ENCODE measurements around the gene GSE1. TPM values are rescaled to one million over a fixed set of nuclear protein-coding genes. Genes with fewer than 3 reads are reported as not detected.

Gene GSE1
- total RNA-seq, 1 experiment from 2014 or later, result 10.1 TPM

DNA sequence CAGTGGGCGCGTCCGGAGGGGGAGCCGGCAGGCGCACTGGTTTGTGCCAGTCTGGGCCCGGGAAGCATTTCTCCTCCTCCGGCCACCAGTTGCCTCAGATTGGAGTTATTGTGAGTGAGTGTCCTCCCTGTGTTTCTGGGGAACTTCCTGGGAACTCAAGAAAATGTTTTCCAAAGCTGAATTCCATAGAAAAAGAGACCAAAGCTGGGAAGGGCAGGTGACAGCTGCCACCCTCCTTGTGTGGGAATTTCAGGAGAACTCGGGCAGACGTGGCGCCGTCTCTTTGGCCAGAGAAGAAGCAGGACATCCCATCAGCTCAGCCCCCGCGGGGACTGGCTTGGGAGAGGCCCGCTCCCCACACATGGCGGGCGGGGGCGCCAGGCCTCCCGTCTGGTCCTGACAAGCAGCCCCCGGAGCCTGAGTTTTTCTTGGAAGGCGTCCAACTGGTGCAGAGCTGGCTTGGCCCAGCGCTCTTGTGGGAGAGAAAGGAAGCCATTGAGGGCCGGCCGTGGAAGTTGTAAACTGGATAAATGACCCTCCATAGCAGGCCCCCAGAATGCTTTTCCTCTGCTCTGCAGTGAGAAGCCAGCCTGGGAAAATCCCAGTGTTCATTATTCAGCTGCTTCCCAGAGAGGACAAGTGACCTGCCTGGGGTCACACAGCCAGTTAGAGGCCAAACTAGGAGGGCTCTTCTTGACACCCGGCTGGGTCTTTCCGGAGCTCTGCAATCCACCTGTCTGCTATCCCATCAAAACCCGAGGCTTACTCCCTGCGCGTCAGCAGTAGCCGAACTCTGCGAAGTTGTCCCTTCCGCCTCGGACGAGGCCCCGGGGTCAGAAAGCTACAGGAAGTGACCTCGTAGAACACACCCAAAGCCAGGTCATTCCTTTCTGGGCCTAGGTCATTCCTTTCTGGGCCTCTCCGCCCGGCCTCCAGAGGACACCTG lies 39.2 kb upstream of the GSE1 start:
- no peak for DNase-seq (ENCODE audit: low read depth)

DNA sequence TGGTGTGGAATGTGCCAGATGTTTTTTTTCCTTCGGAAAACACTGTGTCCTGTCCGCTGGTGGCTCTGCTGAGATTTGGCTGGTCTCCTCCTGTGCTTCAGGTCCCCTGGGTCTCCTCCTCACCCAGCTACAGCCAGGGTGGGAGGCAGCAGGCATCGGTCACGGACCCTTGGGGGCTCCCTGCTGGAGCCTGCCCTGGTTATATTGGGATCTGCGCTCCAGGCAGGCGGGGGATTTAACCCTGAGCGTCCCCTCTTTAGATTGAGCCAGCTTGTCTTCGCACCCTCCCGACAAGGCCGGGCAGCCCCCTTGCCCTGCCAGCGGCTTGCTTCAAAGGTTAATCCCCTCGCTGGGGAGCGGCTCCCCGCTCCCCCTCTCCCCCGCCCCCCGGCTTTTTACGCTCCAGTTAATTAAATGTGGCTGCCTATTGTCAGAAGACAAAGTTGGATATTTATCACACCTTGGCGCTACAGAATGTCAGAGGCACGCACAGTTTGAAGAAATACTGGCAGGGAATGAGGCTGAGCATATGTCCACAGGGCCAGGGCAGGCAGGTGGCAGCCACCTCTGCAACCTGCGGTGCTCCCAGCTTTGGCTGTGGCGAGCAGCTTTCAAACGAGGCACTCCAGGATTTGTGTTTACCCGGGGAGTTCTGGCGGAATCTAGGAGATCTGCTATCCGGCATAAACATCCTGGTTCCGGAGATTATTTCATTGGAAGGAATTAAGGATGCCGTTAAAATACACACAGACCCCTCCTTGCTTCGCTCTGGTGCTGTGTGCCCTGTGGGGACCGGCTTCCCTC lies 38.2 kb upstream of the GSE1 start:
- DNase-seq (ENCODE audit: low read depth), result no peak

DNA sequence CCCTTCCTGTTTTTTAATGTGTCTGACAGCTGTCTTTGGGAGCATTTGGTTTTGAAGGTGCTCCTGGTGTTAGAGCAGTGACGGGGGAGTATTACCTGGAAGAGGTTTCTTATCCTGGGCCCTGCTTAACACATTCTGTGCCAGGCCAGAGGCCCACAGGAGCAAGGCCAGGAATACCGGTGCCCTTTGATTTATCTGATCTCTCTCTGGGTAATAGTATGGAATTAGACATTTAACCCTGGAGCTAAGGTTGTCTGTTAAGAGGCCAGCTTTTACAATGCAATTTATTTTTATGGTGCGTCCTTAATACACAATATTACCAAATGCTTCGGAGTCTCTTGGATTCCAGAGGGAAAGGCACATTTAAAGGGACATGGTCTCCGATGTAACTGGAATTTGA lies 37.2 kb upstream of the GSE1 start:
- DNase-seq (ENCODE audit: low read depth), result no peak

DNA sequence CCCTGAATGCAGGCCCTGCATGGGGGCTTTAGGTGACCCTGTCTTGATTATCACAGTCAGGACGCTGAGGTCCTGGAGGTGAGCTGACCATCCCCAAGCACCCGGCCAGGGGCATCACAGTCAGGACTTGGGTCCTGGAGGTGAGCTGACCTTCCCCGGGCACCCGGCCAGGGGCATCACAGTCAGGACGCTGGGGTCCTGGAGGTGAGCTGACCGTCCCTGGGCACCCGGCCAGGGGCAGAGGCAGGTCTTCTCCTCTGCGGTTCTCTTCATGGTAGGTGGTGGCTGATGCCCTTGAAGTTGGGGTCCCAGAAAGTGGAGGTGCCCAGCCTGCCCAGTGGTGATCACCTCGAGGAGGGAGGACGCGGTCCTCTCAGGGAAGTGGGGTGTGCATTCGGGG lies 36.2 kb upstream of the GSE1 start:
- DNase-seq (ENCODE audit: low read depth), result no peak

DNA sequence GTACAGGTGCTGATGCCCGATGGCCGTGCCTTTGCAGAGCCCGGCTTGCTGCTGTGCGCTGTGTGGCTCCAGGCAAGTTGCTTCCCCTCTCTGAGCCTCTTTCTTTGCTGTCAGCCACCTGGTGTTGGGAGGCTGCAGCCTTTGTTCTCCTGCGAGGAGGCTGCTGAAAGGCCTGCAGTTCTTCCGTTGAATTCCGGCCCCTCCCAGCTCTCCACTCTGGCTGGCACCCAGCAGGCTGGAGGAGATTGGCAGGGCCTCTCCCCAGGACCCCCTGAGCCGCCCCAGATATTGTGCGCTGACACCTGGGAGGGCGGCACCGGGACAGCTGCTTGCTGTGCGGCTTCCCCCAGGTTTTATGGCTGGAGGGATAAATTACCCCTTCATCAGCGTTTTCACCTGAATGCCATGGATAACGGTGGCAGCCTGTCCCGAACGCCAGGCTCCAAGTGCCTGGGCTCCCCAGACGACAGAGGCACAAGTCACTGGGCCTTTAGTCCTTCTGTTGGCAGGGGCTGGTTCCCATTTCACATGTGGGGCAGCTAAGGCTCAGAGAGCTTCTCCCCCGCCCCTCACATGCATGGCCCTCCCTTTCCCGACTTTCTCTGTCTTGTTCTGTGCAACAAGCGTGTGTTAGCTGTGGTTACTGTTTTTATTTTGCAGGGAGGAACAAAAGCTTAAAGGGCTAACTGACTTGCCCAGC lies 35.1 kb upstream of the GSE1 start:
- no peak for DNase-seq (ENCODE audit: low read depth)

DNA sequence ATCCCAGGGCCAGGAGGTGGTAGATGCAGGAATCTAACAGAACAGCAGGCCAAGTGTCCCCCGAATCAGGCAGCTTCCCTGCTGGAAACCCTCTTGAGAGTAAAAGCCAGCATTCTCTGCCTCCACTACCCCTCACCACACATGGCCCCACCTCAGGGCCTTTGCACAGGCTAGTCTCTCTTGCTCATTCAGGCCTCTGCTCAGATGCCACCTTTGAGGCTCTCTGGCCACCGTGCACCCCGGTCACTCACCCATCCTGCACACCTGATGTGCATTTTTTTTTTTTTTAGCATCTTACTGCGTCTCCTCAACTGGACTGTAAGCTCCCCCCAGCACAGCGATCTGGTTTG lies 34.5 kb upstream of the GSE1 start:
- DNase-seq (ENCODE audit: low read depth), result no peak

DNA sequence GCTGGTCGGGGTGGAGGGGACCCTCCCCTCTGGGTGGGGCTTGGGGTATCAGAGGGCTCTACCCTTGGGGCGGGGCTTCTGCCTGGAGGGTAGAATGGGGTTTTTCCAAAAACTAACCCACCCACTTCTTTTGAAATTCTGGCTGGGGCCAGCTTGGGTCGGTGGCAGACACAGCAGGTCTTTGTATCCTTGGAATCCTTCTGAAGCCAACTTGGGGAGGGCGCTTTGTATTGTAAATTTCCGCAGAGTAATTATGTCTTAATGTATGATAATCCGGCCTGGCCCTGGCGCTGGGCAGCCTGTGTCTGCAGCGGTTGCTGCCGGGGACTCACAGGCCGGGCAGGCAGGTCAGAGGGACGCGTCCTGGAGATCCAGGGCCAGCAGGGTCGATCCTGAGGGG lies 33.9 kb upstream of the GSE1 start:
- no peak for DNase-seq (ENCODE audit: low read depth)

DNA sequence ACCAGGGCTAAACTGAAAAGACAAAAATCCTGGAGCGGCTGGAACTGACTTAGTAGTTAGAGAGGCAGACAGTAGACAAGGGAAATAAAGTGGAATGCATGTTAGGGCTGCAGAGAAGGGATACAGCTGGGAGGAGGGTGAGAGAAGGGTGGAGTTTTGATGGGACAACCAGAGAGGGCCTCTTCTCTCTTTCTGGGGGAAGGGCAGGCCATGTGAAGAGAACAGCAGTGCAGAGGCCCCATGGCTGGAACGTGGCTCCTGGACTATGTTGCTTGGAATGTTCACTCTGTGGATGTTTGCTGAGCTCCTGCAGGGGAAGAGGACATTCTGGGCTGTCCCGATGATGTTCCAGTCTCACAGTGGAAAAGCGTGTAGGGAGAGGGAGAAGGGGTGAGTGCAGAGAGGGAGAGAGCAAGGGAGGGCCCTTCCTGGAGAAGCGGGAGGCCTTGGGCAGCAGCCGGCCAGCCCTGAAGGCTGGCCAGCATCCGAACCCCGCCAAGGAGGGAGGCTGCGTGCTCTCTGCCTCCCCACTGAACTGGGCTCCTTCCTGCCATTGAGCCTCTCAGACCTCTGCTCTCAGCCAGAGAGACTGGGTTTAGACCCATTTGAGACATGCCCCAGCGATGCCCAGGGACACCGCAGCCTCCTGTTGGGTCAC lies 33.1 kb upstream of the GSE1 start:
- DNase-seq (ENCODE audit: low read depth), result no peak

DNA sequence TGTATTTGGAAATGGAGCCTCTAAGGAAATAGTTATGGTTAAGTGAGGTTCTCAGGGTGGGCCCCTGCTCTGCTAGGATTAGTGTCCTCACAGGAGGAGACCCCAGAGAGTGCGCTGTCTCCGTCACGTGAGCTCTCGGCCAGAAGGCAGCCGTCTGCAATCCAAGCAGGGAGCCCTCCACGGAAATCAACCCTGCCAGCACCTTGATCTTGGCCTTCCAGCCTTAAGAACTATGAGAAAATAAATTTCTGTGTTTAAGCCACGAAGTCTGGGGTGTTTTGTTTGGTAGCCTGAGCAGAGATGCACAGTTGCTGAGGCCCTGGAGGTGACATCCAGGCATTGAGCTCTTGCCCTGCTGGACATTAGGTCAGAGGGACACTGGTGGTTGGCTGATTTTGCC lies 32.4 kb upstream of the GSE1 start:
- no peak for DNase-seq (ENCODE audit: low read depth)

DNA sequence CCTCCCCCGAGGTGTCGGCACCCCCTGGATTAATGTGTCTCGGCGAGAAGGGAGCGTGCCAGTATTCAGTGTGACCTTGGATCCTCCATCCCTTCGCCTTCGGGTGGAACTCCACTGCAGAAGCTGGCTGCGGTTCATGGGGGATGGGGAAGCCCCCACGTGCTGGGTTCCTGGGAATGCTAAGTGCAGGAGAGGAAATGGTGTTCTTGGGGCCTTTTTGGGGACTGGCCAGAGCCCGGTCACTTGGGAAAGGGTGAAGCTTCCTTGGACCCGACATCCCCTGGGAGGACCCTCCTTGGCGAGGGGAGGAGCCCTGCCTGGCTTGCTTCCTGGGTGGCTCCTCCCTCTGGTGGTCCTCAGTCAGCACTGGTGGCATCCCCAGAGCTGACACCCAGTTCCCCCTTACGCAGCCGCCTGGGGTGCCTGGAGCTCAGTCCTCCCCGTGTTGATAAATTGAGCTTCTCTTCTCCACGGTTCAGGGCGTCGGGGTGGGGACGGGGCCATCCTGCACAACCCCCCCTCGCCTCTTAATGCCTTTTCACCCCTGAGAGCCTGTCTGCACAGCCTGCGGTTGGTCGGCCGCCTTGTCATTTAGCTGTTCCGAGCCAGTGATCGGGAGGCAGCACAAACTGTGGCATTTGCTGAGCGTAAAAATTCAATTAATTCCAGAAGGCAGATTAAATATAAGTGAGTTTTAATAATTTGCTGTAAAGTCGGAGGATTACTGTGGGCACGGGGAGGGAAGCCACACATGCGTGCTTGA lies 30.7 kb upstream of the GSE1 start:
- DNase-seq (ENCODE audit: low read depth), result no peak

DNA sequence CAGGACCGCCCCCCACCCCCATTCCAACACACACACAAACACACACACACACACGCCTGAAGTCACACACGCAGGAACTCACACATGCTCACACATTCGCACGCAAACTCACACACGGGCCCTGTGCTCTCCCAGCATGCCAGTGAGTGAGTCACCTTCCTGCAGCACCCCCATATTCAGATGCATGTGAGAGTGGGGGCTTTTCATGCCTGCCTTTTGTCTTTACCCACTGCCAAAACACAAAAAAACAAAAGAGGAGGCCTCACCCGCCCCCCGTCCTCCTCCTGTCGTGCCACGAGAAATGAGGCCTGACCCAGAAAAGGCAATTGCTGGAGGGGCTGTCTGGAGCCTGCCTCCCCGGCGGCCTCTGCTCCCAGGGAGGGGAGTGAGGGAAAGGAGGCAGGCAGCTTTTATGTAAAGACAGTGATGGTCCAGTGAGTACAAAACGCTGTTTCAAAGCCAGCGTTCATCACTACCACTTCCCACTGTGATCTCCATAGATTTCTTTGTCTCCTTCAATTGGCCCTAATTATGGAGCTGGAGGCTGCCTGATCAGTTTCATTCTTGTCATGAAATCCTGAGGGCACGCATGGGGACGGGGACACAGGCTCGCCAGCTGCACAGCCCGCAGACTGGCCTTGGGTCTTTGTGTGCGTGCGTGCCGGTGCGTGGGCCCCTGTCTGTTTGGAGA lies 29.5 kb upstream of the GSE1 start:
- DNase-seq (ENCODE audit: low read depth), result no peak

DNA sequence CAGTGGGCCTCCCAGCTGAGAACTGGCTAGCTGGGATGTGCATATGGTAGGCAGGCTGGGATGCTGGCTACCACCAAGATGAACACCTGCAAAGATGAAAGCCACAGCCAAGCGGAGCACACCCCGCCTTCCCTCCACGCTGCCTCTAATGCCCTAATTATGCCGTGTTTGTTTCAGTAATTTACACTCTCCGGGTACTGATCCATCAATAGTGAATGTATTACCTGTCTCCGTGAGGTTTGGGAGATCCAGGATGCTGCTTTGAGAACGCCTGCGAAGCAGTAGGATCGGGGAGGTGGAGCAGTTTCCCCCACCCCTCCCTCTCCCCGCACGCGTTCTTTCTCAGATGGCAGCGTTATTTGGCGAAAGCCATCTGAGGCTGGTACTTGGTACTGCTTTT lies 28.9 kb upstream of the GSE1 start:
- DNase-seq (ENCODE audit: low read depth), result no peak

DNA sequence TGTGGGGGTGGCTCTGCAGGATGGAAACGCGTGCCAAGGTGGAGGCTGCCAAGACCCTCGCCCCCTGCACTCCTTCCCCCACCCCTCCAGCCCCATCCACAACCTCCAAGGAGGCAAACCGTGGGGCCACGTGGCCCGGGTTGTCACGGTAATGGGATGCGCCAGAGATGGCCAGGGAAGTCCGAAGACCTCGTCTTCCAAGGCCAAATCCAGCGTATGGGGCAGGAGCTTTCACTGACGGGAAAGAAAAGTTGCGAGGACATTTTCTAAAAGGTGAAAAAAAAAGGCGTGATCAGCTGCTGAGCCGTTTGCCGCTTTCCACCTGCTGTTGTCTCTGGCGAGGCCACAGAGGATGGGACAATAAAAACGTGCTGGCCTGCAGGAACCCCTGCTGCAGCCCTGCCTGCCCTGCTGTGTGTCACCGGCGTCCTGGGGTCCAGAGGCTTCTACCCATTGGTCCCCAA lies 28.3 kb upstream of the GSE1 start:
- no peak for DNase-seq (ENCODE audit: low read depth)

DNA sequence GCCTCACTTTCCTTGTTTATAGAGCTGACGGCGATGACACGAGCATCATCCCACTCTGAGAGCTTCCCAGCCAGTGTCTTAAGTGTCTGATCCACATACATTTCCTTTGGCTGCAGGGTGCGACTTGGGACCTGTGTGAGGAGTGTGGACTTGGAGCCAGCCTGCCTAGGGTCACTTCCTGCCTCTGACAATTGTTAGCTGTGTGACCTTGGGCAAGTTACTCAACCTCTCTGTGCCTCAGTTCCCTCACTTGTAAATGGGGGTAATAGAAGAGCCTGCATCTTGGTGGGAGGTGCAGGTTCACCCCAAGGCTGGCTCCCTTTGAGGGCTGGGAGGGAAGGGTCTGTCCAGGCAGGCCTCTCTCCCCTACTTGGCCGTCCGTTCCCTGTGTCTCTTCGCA lies 27.4 kb upstream of the GSE1 start:
- no peak for DNase-seq (ENCODE audit: low read depth)

DNA sequence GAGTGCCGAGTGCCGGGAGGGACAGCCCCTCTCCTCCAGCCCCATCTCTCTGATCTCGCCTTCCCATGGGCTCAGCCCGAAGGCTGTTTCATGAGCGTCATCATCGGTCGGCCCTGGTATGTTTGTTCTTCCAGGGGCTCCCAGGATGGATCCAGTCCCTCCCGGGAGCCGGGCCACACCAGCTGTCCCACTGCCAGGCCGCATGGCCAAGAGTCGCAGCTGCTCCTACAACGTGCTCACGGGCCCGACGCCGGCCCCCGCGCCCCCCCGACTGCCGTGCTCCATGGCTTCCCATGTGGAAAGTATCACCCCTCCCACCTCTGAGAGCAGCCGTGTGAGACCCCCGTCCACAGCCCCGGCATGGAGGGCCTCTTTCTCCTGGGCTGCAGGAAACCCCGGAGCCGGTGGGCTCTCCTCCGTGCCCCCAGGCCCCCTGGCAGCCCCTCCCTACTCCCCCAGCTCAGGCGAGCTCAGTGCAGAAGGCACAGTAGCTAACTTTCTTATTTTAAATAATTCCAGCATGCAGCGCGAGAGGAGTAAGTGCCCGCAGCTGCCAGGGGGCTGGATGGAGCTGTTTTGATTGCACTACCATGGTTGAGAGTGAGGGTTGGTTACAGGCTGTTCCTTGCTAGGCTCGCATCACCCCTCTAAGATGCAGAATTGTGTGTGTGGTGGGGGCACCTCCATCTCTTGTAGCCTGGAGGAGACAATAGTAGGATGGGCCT lies 26.6 kb upstream of the GSE1 start:
- DNase-seq (ENCODE audit: low read depth), result no peak

DNA sequence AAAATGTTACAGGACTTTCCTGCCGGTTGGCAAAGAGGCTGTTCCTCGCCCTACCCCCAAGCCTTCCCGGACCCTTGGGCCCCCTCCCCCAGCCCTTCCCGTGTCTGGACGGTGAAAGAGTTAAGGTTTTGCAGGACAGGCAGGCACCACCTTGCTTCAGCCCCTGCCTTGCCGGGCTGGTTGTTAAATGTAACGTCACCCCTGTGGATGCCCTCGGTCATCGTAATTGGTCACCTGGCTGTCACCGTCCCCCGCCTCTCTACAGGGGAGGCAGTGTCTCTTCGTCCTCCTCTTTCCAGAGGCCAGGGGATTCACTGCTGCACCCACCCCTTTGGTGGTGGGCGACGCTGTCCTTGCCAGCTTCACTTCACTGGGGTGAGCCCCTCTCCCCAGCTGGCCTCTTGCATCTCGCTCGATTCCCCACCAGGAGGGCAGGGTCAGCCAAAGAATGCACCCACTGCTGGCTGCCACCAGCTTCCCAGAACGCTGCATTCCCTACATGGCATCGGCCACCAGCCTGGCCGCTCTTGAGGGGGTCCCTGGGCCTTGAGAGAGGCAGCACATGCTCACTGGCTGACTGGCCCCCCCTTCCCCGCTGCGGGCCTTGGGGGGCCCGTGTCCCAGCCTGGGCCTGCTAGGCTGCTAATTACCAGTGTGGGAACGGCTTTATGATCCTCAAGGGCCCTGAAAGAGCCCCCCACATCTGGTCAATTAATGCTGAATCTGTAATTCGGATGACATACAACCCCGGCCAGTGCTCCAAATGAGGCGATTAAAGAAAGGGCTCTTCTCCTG lies 25.2 kb upstream of the GSE1 start:
- no peak for DNase-seq (ENCODE audit: low read depth)

DNA sequence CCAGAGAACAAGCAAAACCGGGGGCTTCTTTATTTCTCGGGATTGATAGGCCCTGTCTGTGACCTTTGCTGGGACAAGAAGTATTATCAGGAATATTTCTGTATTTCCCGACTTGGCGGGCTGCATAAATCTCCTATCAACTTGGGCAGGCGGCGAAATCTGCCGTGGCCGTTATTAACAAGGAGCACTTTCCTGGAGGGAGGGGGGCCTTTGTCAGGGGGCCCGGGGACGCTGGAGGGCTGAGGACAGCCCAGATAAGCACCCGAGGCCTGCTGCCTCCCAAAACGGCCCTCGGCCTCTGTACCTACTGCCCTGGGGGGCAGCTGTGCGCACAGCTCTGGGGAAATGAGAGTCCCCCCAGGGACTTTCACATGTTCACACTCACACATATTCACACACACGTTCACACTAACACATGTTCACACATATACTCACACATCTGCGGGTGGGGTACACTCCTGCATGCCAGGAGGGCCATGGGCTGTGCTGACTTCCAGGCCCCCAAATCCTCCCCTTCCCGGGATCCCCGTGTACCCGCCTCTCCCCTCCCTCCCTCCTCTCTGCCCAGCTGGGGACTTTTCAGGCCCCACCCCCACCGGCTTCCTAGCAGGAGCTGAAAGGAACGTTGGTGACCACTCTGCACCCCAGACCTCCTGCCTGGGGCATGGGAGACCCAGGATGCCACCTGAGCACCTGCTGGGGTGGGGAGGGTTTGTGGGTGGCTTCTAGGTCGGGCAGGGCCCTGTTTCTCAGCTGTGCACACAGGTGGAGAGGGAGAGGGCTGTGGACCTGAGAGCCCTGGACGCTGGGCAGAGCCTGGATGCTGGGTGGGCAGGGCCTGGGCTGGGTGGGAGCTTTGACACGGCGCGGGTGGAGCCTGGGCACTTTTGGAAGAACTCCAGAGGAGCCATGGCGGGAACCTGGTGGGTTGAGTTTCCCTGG lies 24.3 kb upstream of the GSE1 start:
- DNase-seq (ENCODE audit: low read depth), result no peak
